Measurements from ENCODE around the gene POU3F3. TPM values are rescaled to one million over a fixed set of nuclear protein-coding genes. Genes with fewer than 3 reads are reported as not detected.
A peak's percentile ranks its signal among the peaks of the same experiment; 100 is the strongest.

The POU3F3 gene
- polyA plus RNA-seq, 6 donors from 2014 or later, result not detected

DNA sequence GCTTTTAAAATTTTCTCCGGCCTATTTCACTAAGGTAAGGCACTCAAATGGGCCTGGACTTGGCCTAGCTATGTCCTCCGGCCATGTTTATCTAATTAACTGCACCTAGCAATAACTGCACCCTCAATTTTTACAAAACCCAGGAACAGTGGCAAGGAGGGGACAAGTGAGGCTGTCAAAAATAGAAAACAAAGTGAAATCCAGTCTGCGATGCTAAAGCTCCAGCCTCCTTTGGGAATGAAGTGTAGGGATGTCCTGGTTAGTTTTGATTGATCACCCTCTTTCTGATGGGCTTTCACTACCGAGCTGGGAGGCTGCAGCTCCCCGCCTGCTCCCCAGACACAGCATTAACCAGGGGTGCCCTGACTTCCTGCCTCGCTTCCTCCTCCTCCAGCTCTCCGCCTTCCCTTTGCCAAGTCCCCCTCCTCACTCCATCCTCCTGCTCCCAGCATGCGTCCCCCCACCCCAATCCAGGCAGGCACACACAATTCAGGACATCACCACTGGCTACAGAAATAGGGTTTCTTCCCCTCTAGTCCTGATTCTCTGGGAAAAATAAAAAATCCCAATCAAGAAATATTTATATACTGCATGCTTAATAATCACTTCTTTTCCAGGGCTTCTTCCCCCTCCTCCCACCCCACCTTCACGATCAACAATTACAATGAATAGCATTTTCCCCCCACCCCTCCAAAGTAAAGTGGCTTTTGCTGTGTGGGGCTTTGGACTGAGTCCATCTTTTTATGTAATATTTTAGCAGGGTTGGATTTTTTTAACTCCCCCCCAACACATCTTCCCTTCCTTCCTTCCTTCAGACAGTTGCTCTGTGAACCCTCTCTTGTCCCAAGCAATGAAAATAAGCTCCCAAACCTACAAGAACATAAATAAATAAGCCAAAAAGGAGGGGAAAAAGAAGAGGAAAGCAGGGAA, 3.3 kb upstream of the POU3F3 start:
- H3K9me3 Mint-ChIP-seq, result peaks cover 0 to 64% (median 8%) of the 10 kb centered on the region in 7 donors
- peak overlapping the region in 3 of 8 donors; percentile 15 to 70 (median 26) for H3K4me3 Mint-ChIP-seq
- ATAC-seq (ENCODE audit: low read depth in 2 of 2) (no peak), DNase-seq (no peak)
- H3K4me1 Mint-ChIP-seq, result peaks cover 33 to 47% (median 45%) of the 10 kb centered on the region in 3 donors
- peaks cover 0 to 40% of the 10 kb centered on the region in 2 donors for H3K36me3 Mint-ChIP-seq
- peaks cover 84 to 94% (median 93%) of the 10 kb centered on the region in 3 donors for H3K27me3 Mint-ChIP-seq
- peak overlapping the region in 3 of 6 donors; percentile 14 to 80 (median 59) for H3K27ac Mint-ChIP-seq

- ATAC-seq (ENCODE audit: low read depth in 2 of 2) (no peak), DNase-seq (no peak)
- Mint-ChIP-seq H3K4me3 (peak overlapping the region; percentile 52 to 95 (median 88)), H3K27me3 (peaks cover 78 to 87% (median 85%) of the 10 kb centered on the region in 3 donors), H3K9me3 (peaks cover 0 to 55% (median 6%) of the 10 kb centered on the region in 7 donors), H3K27ac (peak overlapping the region in 5 of 6 donors; percentile 55 to 87 (median 66)), H3K4me1 (peaks cover 36 to 47% (median 45%) of the 10 kb centered on the region in 3 donors), H3K36me3 (peaks cover 0 to 32% of the 10 kb centered on the region in 2 donors)
Observed at GRCh38 chr2:104851291-104852089, 2.4 kb upstream of the POU3F3 start.

DNA sequence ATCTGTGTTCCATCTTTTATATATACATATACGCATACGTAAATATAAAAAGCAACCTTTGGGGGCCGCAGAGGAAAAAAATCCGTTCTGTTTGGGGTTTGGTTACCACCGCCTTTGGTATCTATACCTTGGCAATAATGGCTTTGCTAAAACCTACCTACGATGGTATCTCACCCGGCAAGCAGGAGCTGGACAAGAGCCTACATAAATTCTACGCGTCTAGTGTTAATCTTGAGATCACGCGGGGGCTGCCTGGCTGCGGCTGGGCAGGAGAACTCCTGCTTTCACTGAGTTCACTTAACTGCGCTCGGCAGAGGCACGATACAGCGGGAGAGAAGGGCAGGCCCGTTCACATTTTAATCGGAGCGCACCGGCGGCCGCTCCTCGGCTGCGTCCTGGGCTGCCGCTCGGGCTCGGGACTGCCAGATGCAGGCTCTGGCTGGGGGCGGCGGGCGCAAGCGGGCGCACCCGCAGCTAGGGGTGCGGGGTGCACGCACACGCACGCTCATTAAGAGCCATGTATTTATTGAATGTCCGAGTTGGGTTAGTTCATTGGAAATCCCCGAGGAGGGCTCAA, 1.7 kb upstream of the POU3F3 start:
- DNase-seq, result no peak
- H3K4me3 Mint-ChIP-seq, result peak overlapping the region; percentile 83 to 95 (median 89)
- peaks cover 77 to 86% (median 81%) of the 10 kb centered on the region in 3 donors for H3K27me3 Mint-ChIP-seq
- ATAC-seq (ENCODE audit: low read depth in 2 of 2), result peak; percentile 37 to 42
- peaks cover 40 to 49% (median 48%) of the 10 kb centered on the region in 3 donors for H3K4me1 Mint-ChIP-seq
- H3K36me3 Mint-ChIP-seq, result peaks cover under 1 to 31% of the 10 kb centered on the region in 2 donors
- H3K27ac Mint-ChIP-seq, result peak overlapping the region in 4 of 6 donors; percentile 87 to 96 (median 91)
- H3K9me3 Mint-ChIP-seq, result peaks cover 0 to 51% (median 6%) of the 10 kb centered on the region in 7 donors

- peaks cover 46 to 52% (median 50%) of the 10 kb centered on the region in 3 donors for H3K4me1 Mint-ChIP-seq
- peaks cover 10 to 46% of the 10 kb centered on the region in 2 donors for H3K36me3 Mint-ChIP-seq
- H3K9me3 Mint-ChIP-seq, result peaks cover 0 to 64% (median 21%) of the 10 kb centered on the region in 7 donors
- ATAC-seq (ENCODE audit: low read depth in 2 of 2) (no peak), DNase-seq (no peak)
- peaks cover 73 to 83% (median 81%) of the 10 kb centered on the region in 3 donors for H3K27me3 Mint-ChIP-seq
- H3K27ac Mint-ChIP-seq, result peak overlapping the region in 4 of 6 donors; percentile 87 to 99 (median 94)
- peak overlapping the region; percentile 81 to 89 (median 88) for H3K4me3 Mint-ChIP-seq
Observed at GRCh38 chr2:104854498-104855220, 744 bp downstream of the POU3F3 start.

DNA sequence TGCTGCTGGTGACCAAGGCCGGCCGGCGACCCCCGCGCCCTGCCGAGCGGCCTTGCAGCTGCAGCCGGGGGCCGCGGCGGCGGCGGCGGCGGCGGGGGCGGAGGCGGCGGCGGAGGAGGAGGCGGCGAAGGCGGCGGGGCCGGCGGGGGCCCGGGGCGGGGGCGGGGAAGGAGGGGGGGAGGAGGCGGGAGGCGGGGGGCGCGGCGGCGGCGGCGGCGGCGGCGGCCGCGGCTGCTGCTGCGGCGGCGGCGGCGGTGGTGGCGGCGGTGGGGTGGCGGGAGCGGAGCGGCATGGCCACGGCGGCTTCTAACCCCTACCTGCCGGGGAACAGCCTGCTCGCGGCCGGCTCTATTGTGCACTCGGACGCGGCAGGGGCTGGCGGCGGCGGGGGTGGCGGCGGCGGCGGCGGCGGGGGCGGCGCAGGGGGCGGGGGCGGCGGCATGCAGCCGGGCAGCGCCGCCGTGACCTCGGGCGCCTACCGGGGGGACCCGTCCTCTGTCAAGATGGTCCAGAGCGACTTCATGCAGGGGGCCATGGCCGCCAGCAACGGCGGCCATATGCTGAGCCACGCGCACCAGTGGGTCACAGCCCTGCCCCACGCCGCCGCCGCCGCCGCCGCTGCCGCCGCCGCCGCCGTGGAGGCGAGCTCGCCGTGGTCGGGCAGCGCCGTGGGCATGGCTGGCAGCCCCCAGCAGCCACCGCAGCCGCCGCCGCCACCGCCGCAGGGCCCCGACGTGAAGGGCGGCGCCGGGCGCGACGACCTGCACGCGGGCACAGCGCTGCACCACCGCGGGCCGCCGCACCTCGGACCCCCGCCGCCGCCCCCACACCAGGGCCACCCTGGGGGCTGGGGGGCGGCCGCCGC, 1.5 kb downstream of the POU3F3 start:
- H3K27me3 Mint-ChIP-seq, result peaks cover 71 to 83% (median 78%) of the 10 kb centered on the region in 3 donors
- H3K9me3 Mint-ChIP-seq, result peaks cover 0 to 64% (median 21%) of the 10 kb centered on the region in 7 donors
- peaks cover 10 to 42% of the 10 kb centered on the region in 2 donors for H3K36me3 Mint-ChIP-seq
- no peak for ATAC-seq (ENCODE audit: low read depth in 2 of 2)
- DNase-seq, result no peak
- peak overlapping the region in 1 of 6 donors; percentile 87 for H3K27ac Mint-ChIP-seq
- peaks cover 42 to 49% (median 46%) of the 10 kb centered on the region in 3 donors for H3K4me1 Mint-ChIP-seq
- no peak overlapping the region for H3K4me3 Mint-ChIP-seq

- peaks cover 10 to 36% of the 10 kb centered on the region in 2 donors for H3K36me3 Mint-ChIP-seq
- peak overlapping the region in 3 of 6 donors; percentile 83 to 92 (median 86) for H3K27ac Mint-ChIP-seq
- peak; percentile 47 for DNase-seq
- peak overlapping the region; percentile 64 to 84 (median 78) for H3K4me3 Mint-ChIP-seq
- peaks cover 41 to 43% (median 42%) of the 10 kb centered on the region in 3 donors for H3K4me1 Mint-ChIP-seq
- ATAC-seq (ENCODE audit: low read depth in 2 of 2), result peak; percentile 52 to 54
- peaks cover 64 to 78% (median 74%) of the 10 kb centered on the region in 3 donors for H3K27me3 Mint-ChIP-seq
- peaks cover 0 to 62% (median 19%) of the 10 kb centered on the region in 7 donors for H3K9me3 Mint-ChIP-seq
Observed at GRCh38 chr2:104856086-104856972, 2.4 kb downstream of the POU3F3 start.

- no peak for DNase-seq
- Mint-ChIP-seq H3K27ac (peak overlapping the region in 4 of 6 donors; percentile 83 to 97 (median 94)), H3K4me3 (peak overlapping the region; percentile 68 to 85 (median 79)), H3K36me3 (peaks cover 10 to 36% of the 10 kb centered on the region in 2 donors), H3K4me1 (peaks cover 42 to 43% (median 42%) of the 10 kb centered on the region in 3 donors), H3K27me3 (peaks cover 64 to 78% (median 74%) of the 10 kb centered on the region in 3 donors), H3K9me3 (peaks cover 0 to 62% (median 16%) of the 10 kb centered on the region in 7 donors)
- no peak for ATAC-seq (ENCODE audit: low read depth in 2 of 2)
Observed at GRCh38 chr2:104856973-104857261, 3.0 kb downstream of the POU3F3 start.

DNA sequence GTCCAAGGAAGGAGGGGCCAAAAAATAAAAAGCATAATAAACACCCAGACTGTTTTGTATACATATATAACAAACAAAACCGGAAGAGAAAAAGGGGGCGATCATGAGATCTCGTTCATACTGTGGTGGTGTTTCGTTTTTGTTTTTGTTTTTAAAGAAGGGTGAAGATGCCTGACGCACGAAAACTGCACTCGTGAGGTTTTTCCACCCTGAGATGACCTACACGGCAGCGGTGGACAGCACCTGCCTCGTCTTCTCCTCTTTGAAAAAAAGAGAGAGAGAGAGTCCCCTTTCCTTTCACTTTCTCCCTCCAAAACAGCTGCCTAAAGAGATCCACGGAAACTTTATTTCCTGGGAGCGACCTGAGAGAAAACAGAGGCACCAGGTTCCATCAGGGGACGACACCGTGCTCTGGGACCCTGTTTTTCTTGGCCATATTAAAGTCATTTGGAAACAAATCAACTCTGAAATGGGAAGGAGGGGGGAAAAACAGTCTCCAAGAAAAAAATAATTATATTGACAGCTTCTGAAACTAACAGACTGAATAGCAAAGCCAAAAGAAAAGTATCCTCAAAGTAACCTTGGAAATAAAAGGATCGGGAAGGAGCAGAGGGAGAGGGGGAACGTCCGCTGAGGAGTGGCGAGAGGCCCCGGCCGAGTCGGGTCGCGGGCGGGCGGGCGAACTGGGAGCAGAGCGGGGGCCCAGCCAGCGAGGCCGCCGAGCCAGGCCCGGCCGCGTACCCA, 3.5 kb downstream of the POU3F3 start:
- peaks cover 42 to 43% (median 42%) of the 10 kb centered on the region in 3 donors for H3K4me1 Mint-ChIP-seq
- DNase-seq, result no peak
- peak; percentile 34 to 37 for ATAC-seq (ENCODE audit: low read depth in 2 of 2)
- peaks cover 14 to 36% of the 10 kb centered on the region in 2 donors for H3K36me3 Mint-ChIP-seq
- peak overlapping the region; percentile 68 to 85 (median 80) for H3K4me3 Mint-ChIP-seq
- H3K27ac Mint-ChIP-seq, result peak overlapping the region; percentile 34 to 97 (median 88)
- peaks cover 0 to 62% (median 19%) of the 10 kb centered on the region in 7 donors for H3K9me3 Mint-ChIP-seq
- peaks cover 63 to 78% (median 74%) of the 10 kb centered on the region in 3 donors for H3K27me3 Mint-ChIP-seq

DNA sequence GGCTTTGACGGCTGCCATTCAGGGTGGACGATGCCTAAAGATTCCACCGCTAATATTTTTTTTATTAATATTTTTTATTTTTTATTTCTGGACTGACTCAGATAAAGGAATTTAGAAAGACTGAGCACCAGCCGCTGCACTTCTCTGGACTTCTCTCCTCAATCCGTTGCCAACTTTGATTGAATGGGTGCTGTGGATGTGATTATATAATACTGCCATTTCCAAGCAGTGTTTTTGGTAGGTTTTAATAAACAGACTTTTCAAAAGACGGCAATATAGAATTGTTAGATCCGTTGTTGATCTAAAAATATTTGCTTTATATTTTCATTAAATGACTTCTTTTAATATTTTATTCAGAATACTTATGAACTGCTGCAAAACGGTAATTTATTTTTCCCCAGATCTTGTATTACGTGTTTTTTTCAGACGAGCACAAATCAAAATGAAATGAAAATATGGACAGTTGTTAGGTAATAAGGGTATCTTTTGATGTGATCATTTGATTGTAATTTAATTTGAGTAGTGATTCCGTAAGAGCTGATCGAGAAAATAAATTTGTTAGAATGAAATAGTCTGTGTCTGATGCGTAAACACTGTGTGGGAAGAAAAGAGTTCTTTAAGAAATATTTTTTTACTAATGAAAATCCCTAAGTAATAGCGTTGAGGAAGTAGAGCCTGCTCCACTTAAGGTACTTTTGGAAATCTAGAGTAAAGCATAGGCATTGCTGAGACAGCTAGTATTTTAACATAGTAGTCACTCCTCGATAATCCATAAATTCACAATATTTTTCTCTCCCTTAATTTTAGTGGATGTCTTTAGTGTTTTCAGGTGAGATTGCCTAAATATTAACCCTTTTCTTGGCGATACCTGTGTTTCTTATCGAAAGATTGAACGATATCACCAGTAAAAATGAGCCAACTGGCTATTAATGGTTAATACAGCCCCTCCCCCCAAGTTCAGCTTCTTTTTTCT, 4.4 kb downstream of the POU3F3 start:
- Mint-ChIP-seq H3K27ac (peak overlapping the region in 4 of 6 donors; percentile 62 to 92 (median 66)), H3K4me1 (peaks cover 34 to 38% (median 35%) of the 10 kb centered on the region in 3 donors)

More for the DNA sequence above, 4.4 kb downstream of the POU3F3 start:
- H3K9me3 Mint-ChIP-seq, result peaks cover 0 to 58% (median 19%) of the 10 kb centered on the region in 7 donors
- peaks cover 14 to 28% of the 10 kb centered on the region in 2 donors for H3K36me3 Mint-ChIP-seq
- peak overlapping the region in 6 of 8 donors; percentile 16 to 58 (median 49) for H3K4me3 Mint-ChIP-seq
- peaks cover 58 to 75% (median 71%) of the 10 kb centered on the region in 3 donors for H3K27me3 Mint-ChIP-seq
- ATAC-seq (ENCODE audit: low read depth in 2 of 2), result no peak
- no peak for DNase-seq
